Upper lobe of left lung (tissue), 6 donors: ENCODE results near the gene CD44. TPM values are rescaled to one million over a fixed set of nuclear protein-coding genes. Genes with fewer than 3 reads are reported as not detected.

Experiments used
- ATAC-seq, 2 donors: fragments of 200-7000 bp; cut with Tn5 transposase; one replicate each; pipeline ENCODE4 v1.9.1; 2022; ENCODE audit warnings: mild to moderate bottlenecking in 2 of 2, moderate library complexity in 2 of 2; ENCODE audit not compliant: low FRiP score in 2 of 2
- DNase-seq, 2 donors: peaks; one replicate each; pipeline ENCODE4 v3.0.0-alpha.2; 2019 to 2020
- H3K27ac ChIP-seq, 4 donors: fragments of 200-600 bp; sonication (generic); one replicate each; pipeline ENCODE4 v1.5.1; 2016 to 2019
- H3K27me3 ChIP-seq, 4 donors: fragments of 200-600 bp; sonication (generic); one replicate each; pipeline ENCODE4 v1.5.1; 2017 to 2019
- H3K36me3 ChIP-seq, 4 donors: fragments of 200-600 bp; sonication (generic); one replicate each; pipeline ENCODE4 v1.5.1; 2016 to 2019
- H3K4me1 ChIP-seq, 4 donors: fragments of 200-600 bp; sonication (generic); one replicate each; pipeline ENCODE4 v1.5.1; 2018 to 2019
- H3K4me3 ChIP-seq, 4 donors: fragments of 200-600 bp; sonication (generic); one replicate each; pipeline ENCODE4 v1.5.1; 2017 to 2019; ENCODE audit warnings: mild to moderate bottlenecking in 2 of 4, moderate library complexity in 1 of 4
- H3K9me3 ChIP-seq, 4 donors: fragments of 200-600 bp; sonication (generic); one replicate each; pipeline ENCODE4 v1.5.1; 2018 to 2019
- EP300 ChIP-seq, 4 donors: sonication (generic); formaldehyde crosslinking; IDR thresholded peaks; one replicate each; pipeline ENCODE4 v1.5.1; 2017; ENCODE audit warnings: antibody characterized with exemption in 4 of 4, control low read depth in 2 of 4
- POLR2A ChIP-seq, 4 donors: fragments of 450-650 bp; IDR thresholded peaks; one replicate each; pipeline ENCODE4 v1.5.1; 2016 to 2017; ENCODE audit warnings: antibody characterized with exemption in 4 of 4, mild to moderate bottlenecking in 2 of 4
- POLR2AphosphoS5 ChIP-seq, 2 donors: sonication (generic); formaldehyde crosslinking; IDR thresholded peaks; one replicate each; pipeline ENCODE4 v1.5.1; 2017; ENCODE audit warnings: antibody characterized with exemption in 2 of 2
- WGBS, 2 donors: methylation state at CpG; one replicate each; pipeline ENCODE4 v1.1.5; 2017 to 2018; 5-methylcytosine and 5-hydroxymethylcytosine counted together
- total RNA-seq, 6 donors: library from RNA; depleted of rRNA in 4 of 6; stranded (reverse); fragments of >200 nt in 4 of 6; gene quantifications; one replicate each; pipeline versions ENCODE4 v1.1.0 to v1.2.1, GENCODE V29; 2016 to 2021
- TF ChIP-seq, protein P1 (sequence below), 6 experiments: fragments of 450-650 bp in 4 of 6; fragments of 200-600 bp in 2 of 6; sonication (generic) in 2 of 6; IDR thresholded peaks; one replicate each; pipeline ENCODE4 v1.5.1; 2016 to 2019; ENCODE audit warnings: antibody characterized with exemption in 6 of 6
- donor health status: DM: no; HTN: no; CAD: no; lungs with moderate emphysema.
- donor health status: DM: no; HTN: yes; CAD: no; lungs with severe emphysema.

CD44 gene
- total RNA-seq, 6 donors from 2014 or later: 454 to 696 (median 551) TPM

DNA sequence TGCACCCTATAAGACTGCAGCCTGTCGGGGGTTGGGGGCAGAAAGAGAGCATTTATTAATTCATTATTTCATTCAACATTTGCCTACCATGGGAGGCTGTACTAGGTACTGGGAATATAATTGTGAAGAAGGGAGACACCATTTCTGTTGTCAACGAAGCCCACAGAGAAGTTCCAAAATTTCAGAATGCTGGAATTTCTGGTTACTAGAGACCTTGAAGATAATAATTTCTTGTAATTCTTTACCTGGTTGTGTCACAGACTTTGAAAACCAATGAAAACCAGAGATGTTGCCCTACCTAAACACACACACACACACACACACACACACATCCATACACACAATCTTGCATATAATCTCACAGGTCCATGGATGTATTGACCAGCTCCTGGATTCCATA lies 30.1 kb downstream of the CD44 start:
- ATAC-seq (no peak), DNase-seq (no peak)
- H3K27me3 ChIP-seq: no peaks in the 10 kb centered on the region
- H3K9me3 ChIP-seq: no peaks in the 10 kb centered on the region
- no peak overlapping the region for H3K4me3 ChIP-seq
- 91 to 96% methylated on average over 2 of the region's 2 CpGs for WGBS, 2 donors
- TF ChIP-seq EP300 (IDR thresholded peaks at IDR 0.05) (no peak), POLR2A (IDR thresholded peaks at IDR 0.05) (no peak), POLR2AphosphoS5 (IDR thresholded peaks at IDR 0.05) (no peak)
- TF ChIP-seq, protein P1, sequence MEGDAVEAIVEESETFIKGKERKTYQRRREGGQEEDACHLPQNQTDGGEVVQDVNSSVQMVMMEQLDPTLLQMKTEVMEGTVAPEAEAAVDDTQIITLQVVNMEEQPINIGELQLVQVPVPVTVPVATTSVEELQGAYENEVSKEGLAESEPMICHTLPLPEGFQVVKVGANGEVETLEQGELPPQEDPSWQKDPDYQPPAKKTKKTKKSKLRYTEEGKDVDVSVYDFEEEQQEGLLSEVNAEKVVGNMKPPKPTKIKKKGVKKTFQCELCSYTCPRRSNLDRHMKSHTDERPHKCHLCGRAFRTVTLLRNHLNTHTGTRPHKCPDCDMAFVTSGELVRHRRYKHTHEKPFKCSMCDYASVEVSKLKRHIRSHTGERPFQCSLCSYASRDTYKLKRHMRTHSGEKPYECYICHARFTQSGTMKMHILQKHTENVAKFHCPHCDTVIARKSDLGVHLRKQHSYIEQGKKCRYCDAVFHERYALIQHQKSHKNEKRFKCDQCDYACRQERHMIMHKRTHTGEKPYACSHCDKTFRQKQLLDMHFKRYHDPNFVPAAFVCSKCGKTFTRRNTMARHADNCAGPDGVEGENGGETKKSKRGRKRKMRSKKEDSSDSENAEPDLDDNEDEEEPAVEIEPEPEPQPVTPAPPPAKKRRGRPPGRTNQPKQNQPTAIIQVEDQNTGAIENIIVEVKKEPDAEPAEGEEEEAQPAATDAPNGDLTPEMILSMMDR (IDR thresholded peaks at IDR 0.05): no peak
- peaks cover 75 to 84% (median 77%) of the 10 kb centered on the region in 4 donors for H3K4me1 ChIP-seq
- peak overlapping the region in 3 of 4 donors; percentile 78 to 84 (median 79) for H3K27ac ChIP-seq
- no peaks in the 10 kb centered on the region for H3K36me3 ChIP-seq

DNA sequence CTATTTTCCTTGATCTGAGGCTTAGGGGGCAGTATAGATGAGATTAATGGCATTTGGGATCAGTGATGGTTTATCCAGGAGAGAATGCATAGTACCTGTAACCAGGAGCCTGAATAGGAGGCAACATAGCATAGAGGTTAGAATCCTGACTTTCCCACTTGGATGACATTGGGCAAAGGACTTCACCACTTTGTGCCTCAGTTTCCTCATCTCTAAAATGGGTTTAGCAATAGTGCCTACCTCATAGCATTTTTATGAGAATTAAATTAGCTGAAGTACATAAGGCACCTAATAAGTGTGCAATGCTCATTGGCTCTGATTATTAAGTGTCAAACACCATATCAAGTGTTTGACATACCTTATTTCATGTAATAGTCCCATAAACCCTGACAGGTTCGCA lies 30.8 kb downstream of the CD44 start:
- H3K27me3 ChIP-seq: no peaks in the 10 kb centered on the region
- H3K4me1 ChIP-seq: peaks cover 75 to 84% (median 77%) of the 10 kb centered on the region in 4 donors
- H3K36me3 ChIP-seq: no peaks in the 10 kb centered on the region
- TF ChIP-seq POLR2A (IDR thresholded peaks at IDR 0.05) (no peak), POLR2AphosphoS5 (IDR thresholded peaks at IDR 0.05) (no peak), EP300 (IDR thresholded peaks at IDR 0.05) (no peak)
- TF ChIP-seq, protein P1 (IDR thresholded peaks at IDR 0.05): no peak
- DNase-seq (no peak), ATAC-seq (no peak)
- no peaks in the 10 kb centered on the region for H3K9me3 ChIP-seq
- H3K4me3 ChIP-seq: no peak overlapping the region
- peak overlapping the region in 2 of 4 donors; percentile 79 to 84 for H3K27ac ChIP-seq
- WGBS, 2 donors: 89 to 91% methylated on average over 1 of the region's 1 CpG

DNA sequence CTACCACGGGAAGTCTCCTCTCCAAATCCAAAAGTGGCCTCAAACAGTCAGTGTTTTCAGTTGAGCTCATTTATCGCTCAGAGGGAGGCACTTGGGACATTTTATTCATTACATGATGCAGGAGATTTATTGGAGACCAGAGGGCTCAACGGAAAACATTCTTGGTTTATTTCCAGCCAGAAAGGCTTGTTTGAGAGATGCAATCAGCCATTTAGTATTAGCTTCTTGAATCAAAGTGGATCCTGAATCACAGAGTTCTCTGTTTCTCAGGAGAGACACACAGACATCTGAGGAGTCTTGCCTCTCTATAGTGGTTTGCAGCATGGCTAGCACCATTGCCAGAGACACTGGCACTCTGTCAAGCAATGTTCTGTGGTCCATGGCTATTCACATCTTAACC lies 31.5 kb downstream of the CD44 start:
- TF ChIP-seq EP300 (IDR thresholded peaks at IDR 0.05): no peak
- TF ChIP-seq POLR2AphosphoS5 (IDR thresholded peaks at IDR 0.05): no peak
- TF ChIP-seq, protein P1 (IDR thresholded peaks at IDR 0.05): no peak
- no peak for TF ChIP-seq POLR2A (IDR thresholded peaks at IDR 0.05)
- H3K4me3 ChIP-seq: no peak overlapping the region
- H3K27ac ChIP-seq: peak overlapping the region in 2 of 4 donors; percentile 66 to 84
- H3K27me3 ChIP-seq: no peaks in the 10 kb centered on the region
- no peak for DNase-seq
- WGBS, 2 donors: 57 to 71% methylated on average over 3 of the region's 3 CpGs
- ATAC-seq: peak in 1 of 2 donors; percentile 38
- no peaks in the 10 kb centered on the region for H3K36me3 ChIP-seq
- H3K4me1 ChIP-seq: peaks cover 75 to 84% (median 77%) of the 10 kb centered on the region in 4 donors
- no peaks in the 10 kb centered on the region for H3K9me3 ChIP-seq

DNA sequence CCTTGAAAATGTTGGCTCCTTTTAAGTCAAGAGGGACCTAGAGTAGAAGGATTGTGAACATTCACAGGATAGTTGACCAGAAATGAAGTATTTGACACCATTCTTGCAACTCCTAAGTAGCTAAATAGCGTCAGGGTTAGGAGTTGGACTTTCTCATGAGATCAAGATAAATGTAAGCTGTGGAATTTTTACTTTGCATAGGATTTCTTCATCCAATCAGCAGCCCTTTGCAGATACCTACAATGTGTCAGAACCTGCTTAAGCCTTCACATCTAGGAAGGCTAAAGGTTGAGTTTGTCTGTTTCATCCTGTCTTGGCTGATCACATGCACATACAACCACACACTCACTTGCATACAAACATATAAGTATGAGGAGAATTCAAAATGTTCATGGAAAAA lies 32.3 kb downstream of the CD44 start:
- ATAC-seq (no peak), DNase-seq (no peak)
- TF ChIP-seq POLR2A (IDR thresholded peaks at IDR 0.05) (no peak), EP300 (IDR thresholded peaks at IDR 0.05) (no peak), POLR2AphosphoS5 (IDR thresholded peaks at IDR 0.05) (no peak)
- TF ChIP-seq, protein P1 (IDR thresholded peaks at IDR 0.05): no peak
- WGBS, 2 donors: 79 to 90% methylated on average over 1 of the region's 1 CpG
- Histone ChIP-seq H3K4me1 (peaks cover 68 to 84% (median 71%) of the 10 kb centered on the region in 4 donors), H3K9me3 (no peaks in the 10 kb centered on the region), H3K27ac (peak overlapping the region in 2 of 4 donors; percentile 66 to 84), H3K4me3 (no peak overlapping the region), H3K36me3 (peaks cover 0 to under 1% (median 0%) of the 10 kb centered on the region in 4 donors), H3K27me3 (no peaks in the 10 kb centered on the region)

DNA sequence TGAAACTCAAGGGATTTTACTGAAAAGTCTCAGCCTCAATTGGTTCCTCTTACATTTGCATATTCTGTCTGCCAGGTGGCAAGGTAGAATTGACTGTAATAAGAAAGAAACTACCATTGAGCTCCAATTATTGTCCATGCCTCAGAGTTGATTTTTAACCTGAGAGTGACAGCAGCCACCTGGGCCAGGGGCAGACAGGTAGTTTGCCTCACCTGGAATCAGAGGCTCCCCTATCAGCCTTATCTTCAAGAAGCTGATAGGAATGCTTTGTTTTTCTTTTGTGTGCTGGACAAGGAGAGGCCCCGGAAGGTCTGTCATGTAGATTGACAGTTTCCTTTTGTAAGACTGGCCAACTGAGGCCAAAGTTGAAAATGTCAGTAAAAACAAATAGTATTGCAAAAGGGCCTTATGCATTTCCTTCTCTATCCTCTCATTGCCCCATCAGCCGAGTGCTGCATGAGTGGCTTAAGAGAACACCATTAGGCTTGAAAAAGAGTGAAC lies 34.1 kb downstream of the CD44 start:
- Histone ChIP-seq H3K27me3 (no peaks in the 10 kb centered on the region), H3K4me1 (peaks cover 55 to 73% (median 57%) of the 10 kb centered on the region in 4 donors), H3K9me3 (no peaks in the 10 kb centered on the region), H3K4me3 (no peak overlapping the region), H3K27ac (peak overlapping the region; percentile 67 to 83 (median 74)), H3K36me3 (peaks cover 9 to 19% (median 17%) of the 10 kb centered on the region in 4 donors)
- 0 to 10% methylated on average over 2 of the region's 2 CpGs for WGBS, 2 donors
- TF ChIP-seq, protein P1 (IDR thresholded peaks at IDR 0.05): no peak
- TF ChIP-seq EP300 (IDR thresholded peaks at IDR 0.05): peak in 2 of 4 donors; percentile 49 to 88
- peak; percentile 32 to 70 for TF ChIP-seq POLR2AphosphoS5 (IDR thresholded peaks at IDR 0.05)
- TF ChIP-seq POLR2A (IDR thresholded peaks at IDR 0.05): no peak
- ATAC-seq (peak; percentile 31 to 63), DNase-seq (peak in 1 of 2 donors; percentile 79)
